Measurements from ENCODE around the gene ETHE1.

DNA sequence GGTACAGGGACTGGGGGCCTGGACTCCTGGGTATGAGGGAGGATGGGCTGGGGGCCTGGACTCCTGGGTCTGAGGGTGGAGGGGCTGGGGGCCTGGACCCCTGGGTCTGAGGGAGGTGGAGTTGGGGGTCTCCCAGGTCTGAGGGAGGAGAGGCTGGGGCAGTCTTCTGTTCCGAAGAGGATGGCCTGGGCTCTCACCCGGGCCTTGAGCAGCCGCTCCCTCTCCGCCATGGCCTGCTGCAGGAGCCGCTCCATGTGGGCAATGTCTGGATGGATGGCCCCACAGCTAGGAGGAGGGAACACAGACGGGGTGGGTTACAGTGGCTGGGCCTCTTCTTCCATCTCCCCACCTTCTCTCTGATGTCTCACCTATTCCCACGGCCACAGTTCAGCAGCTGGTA is 40.6 kb downstream of the ETHE1 start:
- TF ChIP-seq, protein P1, sequence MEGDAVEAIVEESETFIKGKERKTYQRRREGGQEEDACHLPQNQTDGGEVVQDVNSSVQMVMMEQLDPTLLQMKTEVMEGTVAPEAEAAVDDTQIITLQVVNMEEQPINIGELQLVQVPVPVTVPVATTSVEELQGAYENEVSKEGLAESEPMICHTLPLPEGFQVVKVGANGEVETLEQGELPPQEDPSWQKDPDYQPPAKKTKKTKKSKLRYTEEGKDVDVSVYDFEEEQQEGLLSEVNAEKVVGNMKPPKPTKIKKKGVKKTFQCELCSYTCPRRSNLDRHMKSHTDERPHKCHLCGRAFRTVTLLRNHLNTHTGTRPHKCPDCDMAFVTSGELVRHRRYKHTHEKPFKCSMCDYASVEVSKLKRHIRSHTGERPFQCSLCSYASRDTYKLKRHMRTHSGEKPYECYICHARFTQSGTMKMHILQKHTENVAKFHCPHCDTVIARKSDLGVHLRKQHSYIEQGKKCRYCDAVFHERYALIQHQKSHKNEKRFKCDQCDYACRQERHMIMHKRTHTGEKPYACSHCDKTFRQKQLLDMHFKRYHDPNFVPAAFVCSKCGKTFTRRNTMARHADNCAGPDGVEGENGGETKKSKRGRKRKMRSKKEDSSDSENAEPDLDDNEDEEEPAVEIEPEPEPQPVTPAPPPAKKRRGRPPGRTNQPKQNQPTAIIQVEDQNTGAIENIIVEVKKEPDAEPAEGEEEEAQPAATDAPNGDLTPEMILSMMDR (IDR thresholded peaks at IDR 0.05; ENCODE audit: low read depth, low read length): no peak
- no peak for TF ChIP-seq POLR2A (IDR thresholded peaks at IDR 0.05; ENCODE audit: extremely low read depth, insufficient read length)
- TF ChIP-seq, protein P2, sequence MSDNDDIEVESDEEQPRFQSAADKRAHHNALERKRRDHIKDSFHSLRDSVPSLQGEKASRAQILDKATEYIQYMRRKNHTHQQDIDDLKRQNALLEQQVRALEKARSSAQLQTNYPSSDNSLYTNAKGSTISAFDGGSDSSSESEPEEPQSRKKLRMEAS (IDR thresholded peaks at IDR 0.05; ENCODE audit: low read depth, low read length): no peak

Data from NB4 (cell line).